ENCODE measurements around the gene ZNF124. TPM values are rescaled to one million over a fixed set of nuclear protein-coding genes. Genes with fewer than 3 reads are reported as not detected.

Gene ZNF124
- total and polyA plus RNA-seq, 2 of the 8 experiments (the other 6 are each of a cell fraction or from before 2014, with no cell fraction given) = 4.6 to 39.9 TPM

- Histone ChIP-seq H3K36me3 (ENCODE audit: control insufficient read depth in 2 of 4, insufficient read depth in 4 of 4, low read length in 3 of 4) (no peaks in the 10 kb centered on the region), H2BK15ac (ENCODE audit: low read length) (no peak overlapping the region), H4K5ac (ENCODE audit: insufficient read length, low read depth, low read length) (no peak overlapping the region), H4K20me1 (replicated peaks in 1 of 2; ENCODE audit: control insufficient read depth in 1 of 2, insufficient read depth in 2 of 2, low read length in 2 of 2) (no peaks in the 10 kb centered on the region), H4K91ac (replicated peaks; ENCODE audit: insufficient read length, low read length) (no peak overlapping the region), H3K18ac (ENCODE audit: extremely low read depth, low read length) (no peak overlapping the region), H3K27me3 (replicated peaks in 1 of 4; ENCODE audit: control insufficient read depth in 3 of 4, extremely low read depth in 1 of 4, insufficient read depth in 3 of 4, low read length in 3 of 4) (no peaks in the 10 kb centered on the region), H3K14ac (ENCODE audit: insufficient read length) (no peak overlapping the region), H3K4me1 (replicated peaks in 1 of 4; ENCODE audit: control insufficient read depth in 3 of 4, insufficient read depth in 4 of 4, low read length in 3 of 4) (no peaks in the 10 kb centered on the region), H2BK20ac (ENCODE audit: low read length) (no peak overlapping the region), H3K27ac (ENCODE audit: low read depth, low read length) (no peak overlapping the region), H2AFZ (ENCODE audit: low read length) (no peak overlapping the region), H2BK12ac (ENCODE audit: low read depth, low read length) (no peak overlapping the region), H2BK5ac (ENCODE audit: low read depth, low read length) (no peak overlapping the region), H3K4me2 (ENCODE audit: insufficient read depth in 1 of 2, low read depth in 2 of 2, low read length in 2 of 2) (no peak overlapping the region), H3K79me1 (ENCODE audit: low read depth, low read length) (no peaks in the 10 kb centered on the region), H3K9me3 (ENCODE audit: insufficient read depth in 2 of 2, low read depth in 1 of 2, low read length in 1 of 2) (no peaks in the 10 kb centered on the region), H2BK120ac (replicated peaks; ENCODE audit: low read depth, low read length) (no peak overlapping the region), H4K8ac (ENCODE audit: extremely low read depth, insufficient read depth, low read length) (no peak overlapping the region), H3K23me2 (ENCODE audit: low read depth, low read length) (0 out of 2 replicates have a peak, but pooled peaks cover 1% of the 10 kb centered on the region), H3K56ac (replicated peaks; ENCODE audit: insufficient read length, low read depth, low read length) (no peak overlapping the region), H3K23ac (ENCODE audit: insufficient read length) (no peak overlapping the region), H3K4ac (replicated peaks; ENCODE audit: insufficient read length, low read depth, low read length) (no peak overlapping the region), H2AK5ac (ENCODE audit: low read depth, low read length) (no peak overlapping the region), H3K79me2 (ENCODE audit: control insufficient read depth in 1 of 2, insufficient read depth in 2 of 2, low read length in 2 of 2) (no peaks in the 10 kb centered on the region), H3K4me3 (ENCODE audit: extremely low read depth in 1 of 4, insufficient read depth in 2 of 4, low read depth in 3 of 4, low read length in 4 of 4) (no peak overlapping the region), H3K9ac (replicated peaks in 1 of 4; ENCODE audit: extremely low read depth in 1 of 4, low read depth in 3 of 4, low read length in 3 of 4) (no peak overlapping the region)
- DNase-seq (ENCODE audit: low read depth in 1 of 2, low spot score in 2 of 2) (no peak), FAIRE-seq (no peak)
- ChIA-PET CTCF (ENCODE audit: partially characterized antibody) (interaction anchor here (0.8 to 1.2 kb wide), 3 partner anchors 31 to 309 kb away, joined by 3 read pairs; no protein-coding TSS in a partner anchor), POLR2A (ENCODE audit: partially characterized antibody) (no interaction called here)
- no peak for TF ChIP-seq FOSL1 (IDR thresholded peaks at IDR 0.05; ENCODE audit: insufficient read depth, low read depth, low read length)
- no peak for TF ChIP-seq POLR2AphosphoS5 (IDR thresholded peaks at IDR 0.05; ENCODE audit: low read depth, low read length)
- no peak for TF ChIP-seq TCF12 (IDR thresholded peaks at IDR 0.05; ENCODE audit: low read depth, low read length)
- no peak for TF ChIP-seq E2F6 (IDR thresholded peaks at IDR 0.05)
- no peak for TF ChIP-seq SIX5 (IDR thresholded peaks at IDR 0.05; ENCODE audit: low read depth, low read length)
- no peak for TF ChIP-seq CBX5 (IDR thresholded peaks at IDR 0.05; ENCODE audit: low read depth, low read length)
- TF ChIP-seq ATF3 (IDR thresholded peaks at IDR 0.05; ENCODE audit: insufficient read depth, low read depth, low read length) = no peak
- TF ChIP-seq CTCF (IDR thresholded peaks at IDR 0.05; ENCODE audit: control extremely low read depth in 1 of 3, insufficient read depth in 1 of 3, low read depth in 1 of 3, low read length in 3 of 3) = no peak
- no peak for TF ChIP-seq CHD2 (IDR thresholded peaks at IDR 0.05; ENCODE audit: low read length)
- TF ChIP-seq CBX8 (IDR thresholded peaks at IDR 0.05; ENCODE audit: borderline replicate concordance, low read depth, low read length) = no peak
- TF ChIP-seq SRF (IDR thresholded peaks at IDR 0.05; ENCODE audit: low read depth, low read length) = no peak
- TF ChIP-seq NANOG (IDR thresholded peaks at IDR 0.05; ENCODE audit: insufficient read depth, low read depth, low read length, poor library complexity, severe bottlenecking) = no peak
These were observed 5.9 kb upstream of the ZNF124 start for GRCh38 chr1:247177755-247178154.
